GM19324 (cell line): Measurements from ENCODE around the gene RARB.

Experiments
- ATAC-seq: cut with Tn5 transposase; IDR thresholded peaks from one replicate; pipeline ENCODE4 v1.9.1; 2021; ENCODE audit warnings: mild to moderate bottlenecking, moderate library complexity; ENCODE audit not compliant: unreplicated experiment, low FRiP score

Gene RARB

GRCh38 chr3:25537516-25537915 is 109.5 kb downstream of the RARB start:
- ATAC-seq = no peak

GRCh38 chr3:25540273-25540672 is 112.2 kb downstream of the RARB start:
- no peak for ATAC-seq

GRCh38 chr3:25542492-25543039 is 114.5 kb downstream of the RARB start:
- no peak for ATAC-seq

- ATAC-seq = no peak
These were observed 119.0 kb downstream of the RARB start for GRCh38 chr3:25547103-25547502.

GRCh38 chr3:25547943-25548674 is 120.0 kb downstream of the RARB start:
- ATAC-seq = no peak

- ATAC-seq = no peak
These were observed 120.8 kb downstream of the RARB start for GRCh38 chr3:25548836-25549235.

- no peak for ATAC-seq
These were observed 124.2 kb downstream of the RARB start for GRCh38 chr3:25552251-25552650.

- no peak for ATAC-seq
These were observed 126.3 kb downstream of the RARB start for GRCh38 chr3:25554376-25554775.

- no peak for ATAC-seq
These were observed 127.8 kb downstream of the RARB start for GRCh38 chr3:25555695-25556437.

- no peak for ATAC-seq
These were observed 128.4 kb downstream of the RARB start for GRCh38 chr3:25556447-25556846.

GRCh38 chr3:25557694-25558093 is 129.6 kb downstream of the RARB start:
- ATAC-seq = no peak

GRCh38 chr3:25558121-25558520 is 130.1 kb downstream of the RARB start:
- no peak for ATAC-seq

GRCh38 chr3:25558796-25559195 is 130.7 kb downstream of the RARB start:
- ATAC-seq = no peak

GRCh38 chr3:25563601-25564000 is 135.5 kb downstream of the RARB start:
- ATAC-seq = no peak

GRCh38 chr3:25564075-25564474 is 136.0 kb downstream of the RARB start:
- no peak for ATAC-seq

GRCh38 chr3:25565807-25566206 is 137.7 kb downstream of the RARB start:
- no peak for ATAC-seq

- no peak for ATAC-seq
These were observed 138.4 kb downstream of the RARB start for GRCh38 chr3:25566358-25566920.

GRCh38 chr3:25567388-25567787 is 139.3 kb downstream of the RARB start:
- ATAC-seq = no peak

- no peak for ATAC-seq
These were observed 139.9 kb downstream of the RARB start for GRCh38 chr3:25567806-25568524.

- no peak for ATAC-seq
These were observed 140.5 kb downstream of the RARB start for GRCh38 chr3:25568525-25569078.
